AG08395 (cell line): Measurements from ENCODE around the gene TTC16.

ENCODE experiments used
- DNase-seq: peaks from one replicate; pipeline ENCODE4 v3.0.0; 2012; ENCODE audit warnings: mixed read lengths, low spot score

TTC16 gene

DNA sequence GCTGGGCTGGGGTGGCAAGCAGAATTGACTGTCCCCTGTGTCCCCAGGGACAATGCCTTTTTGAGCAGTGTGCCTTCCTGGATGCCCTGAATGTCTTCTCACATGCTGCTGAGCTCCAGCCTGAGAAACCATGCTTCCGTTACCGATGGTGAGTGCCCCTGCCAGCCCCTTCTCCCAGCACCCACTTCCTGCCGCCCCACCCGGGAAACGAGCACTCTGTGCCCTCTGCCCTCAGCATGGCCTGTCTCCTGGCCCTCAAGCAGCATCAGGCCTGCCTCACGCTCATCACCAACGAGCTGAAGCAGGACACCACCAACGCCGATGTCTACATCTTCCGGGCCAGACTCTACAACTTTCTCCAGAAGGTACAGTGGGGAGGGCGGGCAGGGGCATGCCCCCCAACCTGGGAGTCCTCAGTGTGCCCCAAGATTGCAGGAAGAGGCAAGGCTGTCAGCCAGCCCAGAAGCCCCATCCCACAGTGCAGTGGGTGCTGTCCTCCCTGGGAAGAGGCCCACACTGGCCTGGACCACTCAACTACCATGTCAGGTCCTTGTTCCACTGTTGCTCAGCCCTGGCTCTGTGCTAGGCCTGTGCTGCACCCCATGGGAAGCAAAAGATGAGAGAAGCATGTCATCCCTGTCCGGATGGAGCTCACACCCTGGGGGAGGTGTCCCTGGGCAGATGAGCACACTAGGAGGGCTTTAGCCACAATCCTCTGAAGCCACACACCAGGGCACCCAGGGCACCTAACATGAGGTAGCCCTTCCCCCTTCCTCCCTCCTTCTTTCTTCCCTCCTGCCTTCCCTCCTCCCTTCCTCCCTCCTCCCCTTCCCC is 4.4 kb downstream of the TTC16 start:
- no peak for DNase-seq

- no peak for DNase-seq
Measured at GRCh38 chr9:127720865-127721227, 5.0 kb downstream of the TTC16 start.

GRCh38 chr9:127721391-127721821 is 5.5 kb downstream of the TTC16 start:
- no peak for DNase-seq

GRCh38 chr9:127722055-127722745 is 6.3 kb downstream of the TTC16 start:
- DNase-seq, result no peak

DNA sequence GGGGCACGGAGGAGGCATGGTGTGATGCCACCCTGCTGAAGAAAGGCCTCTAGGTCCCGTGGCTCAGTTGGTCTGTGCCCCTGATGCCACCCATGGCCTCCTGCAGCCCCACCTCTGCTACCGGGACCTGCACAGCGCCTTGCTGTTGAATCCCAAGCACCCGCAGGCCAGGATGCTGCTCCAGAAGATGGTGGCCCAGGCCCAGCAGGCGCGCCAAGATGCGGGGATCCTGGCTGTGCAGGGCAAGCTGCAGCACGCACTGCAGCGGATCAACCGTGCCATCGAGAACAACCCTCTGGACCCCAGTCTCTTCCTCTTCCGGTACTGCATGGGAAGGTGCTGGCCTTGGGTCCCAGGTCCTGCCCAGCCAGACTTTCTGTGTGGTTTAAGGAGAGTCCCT is 7.1 kb downstream of the TTC16 start:
- no peak for DNase-seq

- peak; percentile 90 for DNase-seq
Measured at GRCh38 chr9:127723444-127723843, 7.6 kb downstream of the TTC16 start.

DNA sequence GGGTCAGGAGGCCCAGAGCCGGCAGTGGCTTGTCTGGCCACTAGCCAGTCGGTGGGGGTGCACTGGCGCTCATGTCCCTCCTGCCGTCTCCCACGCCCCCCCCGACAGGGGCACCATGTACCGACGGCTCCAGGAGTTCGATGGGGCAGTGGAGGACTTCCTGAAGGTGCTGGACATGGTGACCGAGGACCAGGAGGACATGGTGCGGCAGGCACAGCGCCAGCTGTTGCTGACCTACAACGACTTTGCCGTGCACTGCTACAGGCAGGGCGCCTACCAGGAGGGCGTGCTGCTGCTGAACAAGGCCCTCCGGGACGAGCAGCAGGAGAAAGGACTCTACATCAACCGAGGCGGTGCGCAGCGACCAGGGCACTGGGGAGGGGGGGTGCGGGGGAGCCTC is 8.1 kb downstream of the TTC16 start:
- no peak for DNase-seq

- no peak for DNase-seq
Measured at GRCh38 chr9:127726871-127727270, 11.0 kb downstream of the TTC16 start.

DNA sequence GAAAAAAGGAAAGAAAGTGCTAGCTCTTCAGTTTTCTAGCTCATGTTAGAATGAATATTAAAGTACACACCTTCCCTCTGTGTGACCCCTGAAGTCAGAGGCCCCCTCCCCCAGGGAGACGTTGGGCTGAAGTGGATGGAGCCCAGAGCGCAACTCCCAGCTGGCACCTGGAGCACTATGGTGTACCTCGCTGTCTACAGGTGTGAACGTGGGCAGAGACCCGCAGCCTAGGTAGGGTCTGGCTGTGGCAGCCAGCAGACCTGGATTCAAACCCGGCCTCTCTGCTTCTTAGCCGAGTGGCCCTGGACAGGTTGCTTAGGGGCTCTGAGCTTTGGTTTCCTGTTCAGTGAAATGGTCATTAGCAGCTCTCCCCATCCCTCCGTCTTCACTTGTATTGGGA is 12.9 kb downstream of the TTC16 start:
- DNase-seq, result no peak

DNA sequence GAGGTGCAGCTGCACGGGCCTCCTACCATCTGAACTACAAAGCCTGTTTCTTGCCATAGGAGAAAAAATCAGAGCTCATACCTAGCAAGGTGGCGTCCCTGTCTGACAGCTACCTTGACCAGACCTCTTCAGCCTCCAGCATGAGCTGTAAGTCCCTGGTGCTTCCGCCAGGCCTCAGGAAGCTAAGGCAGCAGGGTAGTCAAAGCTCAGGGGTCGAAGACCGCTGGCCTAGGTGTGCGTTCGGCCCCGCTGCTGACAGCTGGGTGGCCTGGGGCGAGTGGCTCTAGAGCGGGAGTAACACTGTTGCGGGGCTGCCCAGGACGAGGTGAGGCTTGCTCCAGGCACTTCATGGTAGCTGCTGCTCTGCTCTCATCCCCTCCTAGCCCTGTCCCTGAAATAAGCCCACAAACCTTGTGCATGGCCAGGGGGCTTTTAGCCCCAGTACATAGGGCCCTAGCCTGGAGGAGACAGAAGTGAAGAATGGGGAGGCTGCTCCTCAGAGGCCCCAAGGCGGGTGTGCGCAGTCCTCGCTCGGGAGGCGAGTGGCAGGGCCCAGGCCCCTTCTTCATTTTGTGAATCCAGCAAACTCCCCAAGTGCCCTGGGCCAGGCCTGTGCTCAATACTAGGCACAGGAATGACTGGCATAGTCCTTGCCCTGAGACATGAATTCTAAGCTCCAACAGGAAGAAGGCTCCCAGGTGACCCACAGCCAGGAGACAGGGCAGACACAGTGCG is 13.8 kb downstream of the TTC16 start:
- DNase-seq, result no peak

DNA sequence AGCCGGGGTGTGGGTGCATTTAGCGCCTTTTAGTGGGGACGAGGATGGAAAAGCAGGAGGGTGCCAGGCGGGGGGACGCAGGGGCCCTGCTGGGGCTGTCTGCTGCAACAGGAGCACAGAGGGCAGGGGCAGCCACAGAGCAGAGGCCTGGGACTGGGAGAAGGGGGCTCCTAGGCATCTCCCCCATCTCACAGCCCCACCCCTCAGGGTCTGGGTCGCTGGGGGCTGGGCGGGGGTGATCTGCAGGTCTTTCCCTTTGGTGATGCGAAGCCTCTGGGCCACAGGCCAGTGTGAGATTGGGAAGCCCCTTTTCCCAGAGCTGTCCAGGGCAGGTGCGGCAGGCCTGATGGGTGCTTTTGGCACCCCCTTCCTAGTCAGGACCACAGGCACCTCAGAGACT is 14.4 kb downstream of the TTC16 start:
- DNase-seq, result no peak

GRCh38 chr9:127730799-127731410 is 15.0 kb downstream of the TTC16 start:
- DNase-seq, result no peak

GRCh38 chr9:127731938-127732337 is 16.1 kb downstream of the TTC16 start:
- no peak for DNase-seq

GRCh38 chr9:127732444-127732843 is 16.6 kb downstream of the TTC16 start:
- DNase-seq, result no peak

DNA sequence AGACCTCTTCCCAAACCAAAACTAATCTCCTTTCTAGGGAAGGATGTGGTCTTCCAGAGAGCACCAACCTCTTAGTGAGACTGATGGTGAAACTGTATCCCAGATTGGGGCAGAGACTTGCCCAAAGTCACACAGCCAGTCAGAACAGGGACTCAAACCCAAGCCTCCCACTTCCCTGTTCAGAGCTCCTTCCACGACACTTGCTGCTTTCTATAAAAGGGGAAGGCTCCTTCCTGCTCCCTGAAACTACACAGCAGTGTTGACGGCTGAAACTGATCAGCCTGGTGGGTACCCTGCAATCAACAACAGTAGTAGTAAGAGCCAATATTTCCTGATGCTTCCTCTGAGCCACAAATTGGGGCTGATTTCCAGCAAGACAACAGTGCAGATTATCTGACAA is 17.7 kb downstream of the TTC16 start:
- DNase-seq, result no peak

- DNase-seq, result no peak
Measured at GRCh38 chr9:127734247-127734746, 18.4 kb downstream of the TTC16 start.

DNA sequence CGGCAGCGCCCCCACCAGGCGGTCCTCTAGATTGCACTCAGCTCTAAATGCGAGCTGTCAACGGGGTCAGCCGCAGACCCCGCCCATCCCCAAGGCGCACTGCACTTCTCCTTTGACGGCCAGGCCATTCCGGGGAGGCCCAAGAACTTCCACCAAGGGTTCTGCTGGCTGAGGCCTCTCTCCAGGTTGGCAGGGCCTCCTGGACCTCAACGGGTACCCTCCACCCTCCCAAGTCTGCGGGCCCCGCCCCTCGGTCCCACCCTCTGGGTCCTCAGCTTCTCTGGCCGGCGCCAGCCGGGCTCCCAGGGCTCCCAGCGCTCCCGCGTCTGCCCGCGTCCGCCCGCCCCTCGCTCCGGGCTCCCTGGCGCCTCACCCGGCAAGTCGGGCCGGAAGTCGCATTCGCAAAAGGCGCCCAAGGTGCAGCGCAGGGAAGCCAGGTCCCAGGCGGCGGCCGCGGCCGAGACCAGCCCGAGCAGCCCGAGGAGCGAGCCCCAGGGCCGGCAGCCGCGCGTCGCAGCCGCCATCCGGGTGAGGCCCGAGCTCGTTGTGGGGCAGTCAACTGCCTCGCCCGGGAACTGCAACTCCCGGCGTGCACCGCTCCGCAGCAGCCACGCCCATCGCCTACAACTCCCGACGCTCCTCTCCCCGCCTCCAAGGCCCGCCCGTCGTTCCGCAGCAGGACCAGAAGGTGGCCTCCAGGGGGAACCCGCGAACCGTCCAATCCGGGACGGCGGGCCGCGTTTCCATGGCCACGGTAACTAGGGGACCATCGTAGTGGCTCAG is 19.1 kb downstream of the TTC16 start, which contains the start of gene TOR2A:
TOR2A (minus strand) TSS at position 548 of the 783 bp plus-strand sequence; CDS start at position 524, 24 bp downstream.
- DNase-seq, result peak; percentile 97

DNA sequence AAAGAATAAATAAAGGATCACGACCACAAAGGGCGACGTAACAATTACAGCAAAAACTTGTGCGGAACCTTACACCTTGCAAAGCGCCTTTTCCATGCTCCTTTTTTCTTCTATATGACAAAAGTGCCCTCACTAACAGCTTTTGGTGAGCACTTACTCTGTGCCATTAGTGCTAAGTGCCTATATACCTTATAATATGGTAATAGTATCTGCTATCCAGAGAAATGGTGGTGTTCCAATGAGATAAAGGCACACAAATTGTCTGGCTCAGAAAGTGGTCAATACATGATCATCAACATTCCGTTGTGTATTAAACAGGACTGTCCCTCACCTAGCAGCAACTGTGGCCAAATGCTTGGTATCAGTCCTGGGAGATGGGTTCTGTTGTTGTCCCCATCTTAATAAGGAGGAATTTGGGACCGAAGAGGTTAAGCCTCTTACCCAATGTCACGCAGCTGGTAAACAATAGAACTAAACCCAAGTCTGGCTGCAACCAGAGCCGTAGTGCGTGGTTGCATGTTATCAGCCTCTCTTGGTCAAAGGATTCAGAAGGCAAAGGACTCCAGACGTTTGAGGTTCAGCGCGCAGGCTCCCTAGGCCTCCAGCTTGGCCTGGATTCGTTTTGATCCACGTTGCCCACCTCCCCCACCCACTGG is 19.8 kb downstream of the TTC16 start:
- DNase-seq, result no peak

GRCh38 chr9:127738666-127739065 is 22.8 kb downstream of the TTC16 start:
- DNase-seq, result no peak

DNA sequence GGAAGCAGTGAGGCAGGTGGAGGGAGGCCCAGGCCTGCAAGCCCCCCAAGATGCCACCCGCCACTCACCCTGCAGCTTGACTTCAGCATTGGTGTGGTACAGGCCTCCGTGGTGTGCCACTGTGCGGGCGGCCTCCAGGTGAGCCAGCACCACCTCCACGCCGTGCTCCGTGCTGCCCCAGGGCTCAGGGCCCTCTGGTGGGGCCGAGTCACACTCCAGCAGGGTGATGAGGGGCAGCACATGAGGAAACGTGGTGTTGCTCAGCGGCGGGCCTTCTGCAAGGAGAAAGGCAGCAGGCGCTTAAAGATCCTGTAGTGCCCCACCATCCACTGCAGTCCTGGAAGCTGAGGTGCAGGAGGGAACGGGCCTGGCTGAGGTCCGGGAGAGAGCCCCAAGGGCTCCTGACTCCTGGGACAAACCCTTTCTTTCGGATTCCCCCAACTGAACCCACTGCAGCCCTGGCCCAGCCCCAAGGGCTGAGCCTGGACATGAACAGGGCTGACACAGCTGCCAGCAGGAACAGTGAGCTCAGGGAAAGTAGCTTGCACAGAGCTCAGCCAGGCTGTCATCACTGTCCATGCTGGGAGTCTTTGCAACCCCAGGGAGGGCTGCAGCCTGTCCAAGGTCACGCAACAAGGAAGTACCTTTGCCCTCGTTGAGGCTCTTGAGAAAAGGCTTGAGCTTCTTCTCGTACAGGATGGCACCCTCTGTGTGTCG is 23.9 kb downstream of the TTC16 start:
- DNase-seq, result no peak
